Measurements from ENCODE around the gene ARHGAP8.
A peak's percentile ranks its signal among the peaks of the same experiment; 100 is the strongest.
"Not testable (repeated sequence)": the region's sequence is repeated elsewhere in the genome, so short reads cannot be mapped to it uniquely, and the experiment has no call there.

ARHGAP8 gene

GRCh38 chr22:44855855-44856254, 103.5 kb downstream of the ARHGAP8 start:
- peak in 1 of 3 experiments; percentile 6 for DNase-seq (ENCODE audit: low read depth in 3 of 3)

GRCh38 chr22:44858819-44859218, 106.4 kb downstream of the ARHGAP8 start:
- not testable (repeated sequence) for DNase-seq (ENCODE audit: low read depth in 3 of 3)

- no peak for DNase-seq (ENCODE audit: low read depth in 3 of 3)
Observed at GRCh38 chr22:44859641-44860040, 107.3 kb downstream of the ARHGAP8 start.

- no peak for DNase-seq (ENCODE audit: low read depth in 3 of 3)
Observed at GRCh38 chr22:44860311-44860710, 107.9 kb downstream of the ARHGAP8 start.

- DNase-seq (ENCODE audit: low read depth in 3 of 3): no peak
Observed at GRCh38 chr22:44861245-44861644, 108.9 kb downstream of the ARHGAP8 start.

- no peak for DNase-seq (ENCODE audit: low read depth in 3 of 3)
Observed at GRCh38 chr22:44862281-44862680, 109.9 kb downstream of the ARHGAP8 start.

- no peak for DNase-seq (ENCODE audit: low read depth in 3 of 3)
Observed at GRCh38 chr22:44862981-44863860, 110.8 kb downstream of the ARHGAP8 start.

GRCh38 chr22:44865193-44866057, 113.0 kb downstream of the ARHGAP8 start:
- no peak for DNase-seq (ENCODE audit: low read depth in 3 of 3)

- DNase-seq (ENCODE audit: low read depth in 3 of 3): no peak
Observed at GRCh38 chr22:44869196-44869595, 116.8 kb downstream of the ARHGAP8 start.

GRCh38 chr22:44870021-44870420, 117.6 kb downstream of the ARHGAP8 start:
- no peak for DNase-seq (ENCODE audit: low read depth in 3 of 3)

GRCh38 chr22:44871782-44872181, 119.4 kb downstream of the ARHGAP8 start:
- DNase-seq (ENCODE audit: low read depth in 3 of 3): no peak

- DNase-seq (ENCODE audit: low read depth in 3 of 3): no peak
Observed at GRCh38 chr22:44876921-44877320, 124.5 kb downstream of the ARHGAP8 start.

- DNase-seq (ENCODE audit: low read depth in 3 of 3): no peak
Observed at GRCh38 chr22:44878483-44879300, 126.3 kb downstream of the ARHGAP8 start.

GRCh38 chr22:44879301-44879680, 126.9 kb downstream of the ARHGAP8 start:
- no peak for DNase-seq (ENCODE audit: low read depth in 3 of 3)

- no peak for DNase-seq (ENCODE audit: low read depth in 3 of 3)
Observed at GRCh38 chr22:44880610-44881290, 128.4 kb downstream of the ARHGAP8 start.

GRCh38 chr22:44881624-44882023, 129.2 kb downstream of the ARHGAP8 start:
- DNase-seq (ENCODE audit: low read depth in 3 of 3): no peak

- no peak for DNase-seq (ENCODE audit: low read depth in 3 of 3)
Observed at GRCh38 chr22:44882226-44882905, 130.0 kb downstream of the ARHGAP8 start.

GRCh38 chr22:44883011-44883421, 130.6 kb downstream of the ARHGAP8 start:
- DNase-seq (ENCODE audit: low read depth in 3 of 3): no peak

- DNase-seq (ENCODE audit: low read depth in 3 of 3): no peak
Observed at GRCh38 chr22:44884562-44884961, 132.2 kb downstream of the ARHGAP8 start.

GRCh38 chr22:44884968-44885805, 132.8 kb downstream of the ARHGAP8 start:
- no peak for DNase-seq (ENCODE audit: low read depth in 3 of 3)
